Endothelial cell of umbilical vein (primary cell): ENCODE data around the gene GALNT9. TPM values are rescaled to one million over a fixed set of nuclear protein-coding genes. Genes with fewer than 3 reads are reported as not detected.

ENCODE experiments used
- BruUV-seq: library from RNA; stranded (reverse); fragments of 400-500 nt; replicated peaks from 2 replicates; lab custom pipeline; 2021; lab: Mats Ljungman, UMichigan
- CTCF ChIA-PET: fragments of 300-600, 350-600 bp; sonication (Branson Sonifier 250); formaldehyde crosslinking; loops from one replicate; lab custom pipeline; 2021; ENCODE audit warnings: antibody characterized with exemption, inconsistent platforms; lab: Charles Lee
- POLR2A ChIA-PET: fragments of 300-600, 350-600 bp; sonication (Branson Sonifier 250); formaldehyde crosslinking; loops from one replicate; lab custom pipeline; 2021; ENCODE audit warnings: antibody characterized with exemption, inconsistent platforms; lab: Charles Lee
- DNase-seq: peaks from one replicate; pipeline ENCODE4 v3.0.0-alpha.2; 2011; ENCODE audit warnings: low read depth, low spot score
- FAIRE-seq: peaks from 2 replicates; lab custom pipeline; 2011; peaks lifted over from hg19 to GRCh38; lab: Jason Lieb, UNC
- H2AFZ ChIP-seq: 2 replicates; pipeline ENCODE4 v1.6.0; 2012; ENCODE audit warnings: low read depth, low read length, control low read depth, inconsistent platforms
- H3K27ac ChIP-seq: 2 replicates; pipeline ENCODE4 v1.5.1; 2011; ENCODE audit warnings: low read depth, mild to moderate bottlenecking, control low read depth, low read length, moderate library complexity; ENCODE audit not compliant: insufficient read depth
- H3K27me3 ChIP-seq, 2 experiments: 2 replicates each; pipeline versions ENCODE4 v1.6.0 to v1.6.1; 2011; ENCODE audit warnings: low read length in 2 of 2, mixed read lengths in 1 of 2; ENCODE audit not compliant: control insufficient read depth in 2 of 2, insufficient read depth in 2 of 2
- H3K36me3 ChIP-seq, 2 experiments: 2 replicates in 1 of 2; 3 replicates in 1 of 2; pipeline ENCODE4 v1.5.1; 2011; ENCODE audit warnings: low read length in 2 of 2, mild to moderate bottlenecking in 1 of 2, moderate library complexity in 1 of 2; ENCODE audit not compliant: control insufficient read depth in 2 of 2, insufficient read depth in 2 of 2; ENCODE audit errors: extremely low read depth in 1 of 2
- H3K4me1 ChIP-seq: 3 replicates; pipeline ENCODE4 v1.5.1; 2011; ENCODE audit warnings: mild to moderate bottlenecking, low read length; ENCODE audit not compliant: control insufficient read depth, insufficient read depth; ENCODE audit errors: extremely low read depth
- H3K4me2 ChIP-seq: 2 replicates; pipeline ENCODE4 v1.6.1; 2011; ENCODE audit warnings: low read length, control low read depth, mixed read lengths; ENCODE audit not compliant: insufficient read depth
- H3K4me3 ChIP-seq, 3 experiments: fragments of 200-600 bp in 1 of 3; sonication (generic), shearing (Covaris generic) in 1 of 3; replicated peaks in 1 of 3; 2 replicates each; pipeline ENCODE4 v1.5.1; 2011 to 2016; ENCODE audit warnings: control low read depth in 3 of 3, low read length in 3 of 3, mild to moderate bottlenecking in 2 of 3, inconsistent platforms in 1 of 3, low read depth in 1 of 3, moderate library complexity in 1 of 3; ENCODE audit not compliant: insufficient read depth in 1 of 3
- H3K79me2 ChIP-seq: 2 replicates; pipeline ENCODE4 v1.6.0; 2012; ENCODE audit warnings: low read length, inconsistent platforms; ENCODE audit not compliant: control insufficient read depth, insufficient read depth
- H3K9ac ChIP-seq: replicated peaks from 2 replicates; pipeline ENCODE3; 2011; ENCODE audit warnings: low read length, control low read depth; ENCODE audit not compliant: insufficient read depth; ENCODE audit errors: extremely low read depth
- H3K9me1 ChIP-seq: replicated peaks from 3 replicates; pipeline ENCODE4 v1.6.0; 2011; ENCODE audit warnings: mild to moderate bottlenecking, low read length; ENCODE audit not compliant: control insufficient read depth, insufficient read depth; ENCODE audit errors: extremely low read depth
- H3K9me3 ChIP-seq: replicated peaks from 2 replicates; pipeline ENCODE4 v1.5.1; 2012; ENCODE audit warnings: low read length, inconsistent platforms; ENCODE audit not compliant: control insufficient read depth, insufficient read depth
- H4K20me1 ChIP-seq: replicated peaks from 2 replicates; pipeline ENCODE3; 2011; ENCODE audit warnings: mild to moderate bottlenecking, low read length; ENCODE audit not compliant: control insufficient read depth, insufficient read depth; ENCODE audit errors: extremely low read depth
- CTCF ChIP-seq, 2 donors: IDR thresholded peaks; 1 replicate in 1 of 2; 2 replicates in 1 of 2; pipeline ENCODE4 v1.5.1; 2011; ENCODE audit warnings: low read length in 2 of 2, mild to moderate bottlenecking in 2 of 2, moderate library complexity in 2 of 2, control low read depth in 1 of 2, inconsistent platforms in 1 of 2, low read depth in 1 of 2; ENCODE audit not compliant: insufficient read depth in 1 of 2; ENCODE audit errors: extremely low read depth in 1 of 2
- EZH2 ChIP-seq: IDR thresholded peaks from 2 replicates; pipeline ENCODE4 v1.6.1; 2012; ENCODE audit warnings: borderline replicate concordance, low read depth, mild to moderate bottlenecking, moderate library complexity, low read length, inconsistent platforms; ENCODE audit not compliant: severe bottlenecking
- FOS ChIP-seq: IDR thresholded peaks from 2 replicates; pipeline ENCODE4 v1.6.1; 2011; ENCODE audit warnings: mild to moderate bottlenecking, low read length, moderate library complexity, borderline replicate concordance; ENCODE audit not compliant: insufficient read depth
- GATA2 ChIP-seq: IDR thresholded peaks from 2 replicates; pipeline ENCODE4 v1.7.0; 2011; ENCODE audit warnings: low read depth, mild to moderate bottlenecking, moderate library complexity, mixed read lengths, low read length; ENCODE audit not compliant: insufficient read length, insufficient read depth
- JUN ChIP-seq: IDR thresholded peaks from 2 replicates; pipeline ENCODE4 v1.6.1; 2011; ENCODE audit warnings: borderline replicate concordance, low read depth; ENCODE audit not compliant: insufficient read length, insufficient read depth
- MAX ChIP-seq: IDR thresholded peaks from 2 replicates; pipeline ENCODE4 v1.6.1; 2011; ENCODE audit not compliant: insufficient read depth, insufficient read length
- MYC ChIP-seq: IDR thresholded peaks from one replicate; pipeline ENCODE4 v1.6.1; 2011; ENCODE audit warnings: mild to moderate bottlenecking, low read depth, low read length
- POLR2A ChIP-seq: IDR thresholded peaks from 2 replicates; pipeline ENCODE4 v1.6.1; 2012; ENCODE audit warnings: low read depth, mild to moderate bottlenecking, control low read depth, low read length
- POLR2AphosphoS5 ChIP-seq: IDR thresholded peaks from 2 replicates; pipeline ENCODE4 v1.6.1; 2012; ENCODE audit warnings: low read depth, mild to moderate bottlenecking, control low read depth, low read length, moderate library complexity; ENCODE audit not compliant: insufficient read depth
- dilution Hi-C: fragments of 300-500 bp; cut with MboI; formaldehyde crosslinking; loops from one replicate; pipeline ENCODE4 v1.15.0; 2019; ENCODE audit warnings: low sequenced_read_pairs; ENCODE audit not compliant: extremely low pct_ligation_motif_present
- intact Hi-C: fragments of 100-400 bp; cut with micrococcal nuclease; formaldehyde crosslinking; loops from one replicate; pipeline ENCODE4 v1.10.0; 2022
- polyA plus RNA-seq, 4 experiments: library from polyadenylated mRNA; depleted of rRNA in 3 of 4; stranded (reverse) in 3 of 4; unstranded in 1 of 4; fragments of >200 nt; gene quantifications; 2 replicates each; pipeline versions ENCODE4 v1.2.1 to v1.2.3, GENCODE V29; 2011 to 2012; ENCODE audit warnings: missing spikeins in 1 of 4
- total RNA-seq: library from RNA; stranded (reverse); gene quantifications from 2 replicates; pipeline ENCODE4 v1.2.3, GENCODE V29; 2021

The GALNT9 gene
- total and polyA plus RNA-seq, 2 donors (not counting 3 experiments of a cell fraction or from before 2014, with no cell fraction given), result 0.14 to 0.73 TPM

GRCh38 chr12:132186208-132186856, 143.1 kb downstream of the GALNT9 start:
- CTCF ChIA-PET, result interaction anchor here (1.3 kb wide), 1 partner anchor 32 kb away, joined by 5 read pairs; no protein-coding TSS in a partner anchor
- FAIRE-seq, result no peak
- POLR2A ChIA-PET, result no interaction called here

More at GRCh38 chr12:132186208-132186856, 143.1 kb downstream of the GALNT9 start:
- Histone ChIP-seq H3K4me2 (no peak overlapping the region), H3K27me3 (peaks cover 0 to 5% of the 10 kb centered on the region in 2 experiments), H3K4me1 (peaks cover 8% of the 10 kb centered on the region), H3K9me1 (no peaks in the 10 kb centered on the region), H3K9me3 (no peaks in the 10 kb centered on the region), H3K27ac (no peak overlapping the region), H3K9ac (no peak overlapping the region), H3K79me2 (no peaks in the 10 kb centered on the region), H3K4me3 (no peak overlapping the region), H4K20me1 (no peaks in the 10 kb centered on the region), H2AFZ (no peak overlapping the region), H3K36me3 (no peaks in the 10 kb centered on the region)
- no peak for DNase-seq
- intact Hi-C loops, result no loop called here
- dilution Hi-C loops, result no loop called here
- TF ChIP-seq MAX (no peak), GATA2 (no peak), MYC (no peak), POLR2AphosphoS5 (no peak), EZH2 (no peak), POLR2A (no peak), JUN (no peak), FOS (no peak), CTCF (IDR thresholded peaks at IDR 0.05; ENCODE audit: extremely low read depth in 1 of 2, insufficient read depth in 1 of 2, low read depth in 1 of 2, low read length in 2 of 2) (no peak)
- BruUV-seq, result no TSS peak
